ENCODE data around the gene CELF2. TPM values are rescaled to one million over a fixed set of nuclear protein-coding genes. Genes with fewer than 3 reads are reported as not detected.

CELF2 gene
- total RNA-seq, 2 experiments from 2014 or later: 197 to 205 TPM

- Mint-ChIP-seq H3K4me3 (peak overlapping the region; percentile 71), H3K4me1 (ENCODE audit: low read depth) (peaks cover 93% of the 10 kb centered on the region), H3K27me3 (no peaks in the 10 kb centered on the region), H3K36me3 (ENCODE audit: low read depth) (peaks cover 15% of the 10 kb centered on the region), H3K27ac (peak overlapping the region; percentile 93), H3K9me3 (no peaks in the 10 kb centered on the region)
- Histone ChIP-seq H3K27me3 (ENCODE audit: control insufficient read depth in 1 of 2, insufficient read depth in 2 of 2, low read length in 2 of 2) (no peaks in the 10 kb centered on the region), H3K4me3 (ENCODE audit: low read length) (no peak overlapping the region), H3K4me1 (ENCODE audit: insufficient read depth, low read length) (peaks cover 42% of the 10 kb centered on the region), H3K9me3 (ENCODE audit: control insufficient read depth in 1 of 2, insufficient read depth in 1 of 2, low read length in 2 of 2) (no peaks in the 10 kb centered on the region), H3K36me3 (ENCODE audit: insufficient read depth, low read length) (peaks cover 97% of the 10 kb centered on the region), H3K27ac (ENCODE audit: low read depth in 1 of 2, low read length in 2 of 2) (peak overlapping the region; percentile 26 to 48)
- DNase-seq: peak in 4 of 14 experiments; percentile 31 to 68 (median 56)
- ATAC-seq (ENCODE audit: poor library complexity): peak; percentile 88
- no peak for TF ChIP-seq CTCF (IDR thresholded peaks at IDR 0.05)
- intact Hi-C loops (cut with DNase I, micrococcal nuclease): loop anchor here in 1 of 2 experiments (5.0 kb wide), 1 partner anchor 80 kb away; no protein-coding TSS in a partner anchor
- CTCF ChIA-PET: interaction anchor here (1.3 to 1.4 kb wide), 2 partner anchors 31 to 124 kb away, joined by 3 to 4 read pairs; no protein-coding TSS in a partner anchor
- POLR2A ChIA-PET: interaction anchor here (0.6 to 1.2 kb wide), 2 partner anchors 9 to 86 kb away, joined by 3 to 5 read pairs; no protein-coding TSS in a partner anchor
Observed at GRCh38 chr10:11256896-11257295, 239.2 kb downstream of the CELF2 start.

- ChIA-PET POLR2A (interaction anchor here (0.6 to 1.2 kb wide), 3 partner anchors 9 to 310 kb away, joined by 3 to 5 read pairs (median 4); no protein-coding TSS in a partner anchor), CTCF (interaction anchor here (1.3 to 1.4 kb wide), 2 partner anchors 31 to 125 kb away, joined by 3 to 4 read pairs; no protein-coding TSS in a partner anchor)
- Histone ChIP-seq H3K9me3 (ENCODE audit: control insufficient read depth in 1 of 2, insufficient read depth in 1 of 2, low read length in 2 of 2) (no peaks in the 10 kb centered on the region), H3K27ac (ENCODE audit: low read depth in 1 of 2, low read length in 2 of 2) (peak overlapping the region in 1 of 2 donors; percentile 48), H3K4me1 (ENCODE audit: insufficient read depth, low read length) (peaks cover 46% of the 10 kb centered on the region), H3K4me3 (ENCODE audit: low read length) (no peak overlapping the region), H3K36me3 (ENCODE audit: insufficient read depth, low read length) (peaks cover 97% of the 10 kb centered on the region), H3K27me3 (ENCODE audit: control insufficient read depth in 1 of 2, insufficient read depth in 2 of 2, low read length in 2 of 2) (no peaks in the 10 kb centered on the region)
- Mint-ChIP-seq H3K36me3 (ENCODE audit: low read depth) (peaks cover 8% of the 10 kb centered on the region), H3K4me1 (ENCODE audit: low read depth) (peaks cover 95% of the 10 kb centered on the region), H3K9me3 (no peaks in the 10 kb centered on the region), H3K27ac (peak overlapping the region; percentile 93), H3K27me3 (no peaks in the 10 kb centered on the region), H3K4me3 (no peak overlapping the region)
- DNase-seq (no peak), ATAC-seq (ENCODE audit: poor library complexity) (no peak)
- intact Hi-C loops (cut with DNase I, micrococcal nuclease): loop anchor here in 1 of 2 experiments (5.0 kb wide), 1 partner anchor 80 kb away; no protein-coding TSS in a partner anchor
- TF ChIP-seq CTCF (IDR thresholded peaks at IDR 0.05): no peak
Observed at GRCh38 chr10:11257440-11258090, 239.9 kb downstream of the CELF2 start.

GRCh38 chr10:11260170-11260569, 242.5 kb downstream of the CELF2 start:
- no peak for TF ChIP-seq CTCF (IDR thresholded peaks at IDR 0.05)

More at GRCh38 chr10:11260170-11260569, 242.5 kb downstream of the CELF2 start:
- Mint-ChIP-seq H3K4me1 (ENCODE audit: low read depth) (peaks cover 97% of the 10 kb centered on the region), H3K27me3 (no peaks in the 10 kb centered on the region), H3K36me3 (ENCODE audit: low read depth) (no peaks in the 10 kb centered on the region), H3K4me3 (no peak overlapping the region), H3K9me3 (no peaks in the 10 kb centered on the region), H3K27ac (peak overlapping the region; percentile 93)
- Histone ChIP-seq H3K36me3 (ENCODE audit: insufficient read depth, low read length) (peaks cover 99% of the 10 kb centered on the region), H3K9me3 (ENCODE audit: control insufficient read depth in 1 of 2, insufficient read depth in 1 of 2, low read length in 2 of 2) (no peaks in the 10 kb centered on the region), H3K4me3 (ENCODE audit: low read length) (no peak overlapping the region), H3K27me3 (ENCODE audit: control insufficient read depth in 1 of 2, insufficient read depth in 2 of 2, low read length in 2 of 2) (no peaks in the 10 kb centered on the region), H3K4me1 (ENCODE audit: insufficient read depth, low read length) (peaks cover 42% of the 10 kb centered on the region), H3K27ac (ENCODE audit: low read depth in 1 of 2, low read length in 2 of 2) (no peak overlapping the region)
- ATAC-seq (ENCODE audit: poor library complexity): no peak
- CTCF ChIA-PET: interaction anchor here (2.6 kb wide), 1 partner anchor 10 kb away, joined by 6 read pairs; no protein-coding TSS in a partner anchor
- DNase-seq: no peak
- intact Hi-C loops (cut with DNase I, micrococcal nuclease): loop anchor here in 1 of 2 experiments (5.0 to 10.0 kb wide), 3 partner anchors 53 to 245 kb away; partner anchors contain the start of gene CELF2
- POLR2A ChIA-PET: interaction anchor here (0.9 kb wide), 1 partner anchor 81 kb away, joined by 3 read pairs; no protein-coding TSS in a partner anchor
